AG08396 (cell line): ENCODE measurements around the gene UNC13A.

Experiments used
- DNase-seq: peaks from one replicate; pipeline ENCODE4 v3.0.0; 2012; ENCODE audit warnings: low spot score, mixed read lengths

UNC13A gene

GRCh38 chr19:17669419-17669818 lies 18.7 kb downstream of the UNC13A start:
- DNase-seq: no peak

DNA sequence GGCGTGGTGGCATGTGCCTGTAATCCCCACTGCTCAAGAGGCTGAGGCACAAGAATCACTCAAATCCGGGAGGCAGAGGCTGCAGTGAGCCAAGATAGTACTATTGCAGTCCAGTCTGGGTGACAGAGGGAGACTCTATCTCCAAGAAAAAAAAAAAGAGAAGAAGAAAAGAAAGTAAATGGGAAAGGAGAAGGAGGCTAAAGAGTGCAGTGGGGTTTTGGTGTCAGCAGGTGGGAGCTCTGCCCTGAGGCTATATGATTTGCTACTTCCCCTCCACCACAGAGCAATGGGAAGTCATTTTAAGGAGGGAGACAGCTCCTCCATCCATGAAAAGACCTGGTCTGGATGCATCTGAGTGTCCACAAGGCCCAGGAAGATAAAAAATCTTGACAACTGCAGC lies 23.1 kb downstream of the UNC13A start:
- DNase-seq: no peak

- no peak for DNase-seq
Observed at GRCh38 chr19:17659996-17660395, 28.2 kb downstream of the UNC13A start.

GRCh38 chr19:17658666-17659065 lies 29.5 kb downstream of the UNC13A start:
- no peak for DNase-seq

DNA sequence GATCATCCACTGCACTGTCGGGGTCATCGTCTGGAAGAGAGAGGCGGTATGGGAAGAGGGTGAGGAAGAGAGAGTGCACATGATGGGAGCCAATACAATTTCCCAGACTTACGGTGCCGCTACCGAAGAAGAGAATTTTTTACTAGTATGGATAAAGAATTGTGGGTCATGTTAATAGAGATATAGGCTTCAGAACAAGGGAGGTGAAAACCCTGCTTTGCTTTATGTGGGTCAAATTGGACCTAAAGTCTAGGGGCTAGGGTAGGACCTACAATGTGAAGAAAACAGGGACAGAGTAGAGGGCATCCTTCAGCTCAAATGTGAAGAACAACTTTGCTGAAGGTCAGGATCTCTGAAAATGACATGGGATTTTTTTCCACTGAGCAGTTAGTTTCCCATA lies 29.9 kb downstream of the UNC13A start:
- DNase-seq: no peak

- no peak for DNase-seq
Observed at GRCh38 chr19:17656970-17657369, 31.2 kb downstream of the UNC13A start.

GRCh38 chr19:17655751-17656472 lies 32.2 kb downstream of the UNC13A start:
- no peak for DNase-seq

DNA sequence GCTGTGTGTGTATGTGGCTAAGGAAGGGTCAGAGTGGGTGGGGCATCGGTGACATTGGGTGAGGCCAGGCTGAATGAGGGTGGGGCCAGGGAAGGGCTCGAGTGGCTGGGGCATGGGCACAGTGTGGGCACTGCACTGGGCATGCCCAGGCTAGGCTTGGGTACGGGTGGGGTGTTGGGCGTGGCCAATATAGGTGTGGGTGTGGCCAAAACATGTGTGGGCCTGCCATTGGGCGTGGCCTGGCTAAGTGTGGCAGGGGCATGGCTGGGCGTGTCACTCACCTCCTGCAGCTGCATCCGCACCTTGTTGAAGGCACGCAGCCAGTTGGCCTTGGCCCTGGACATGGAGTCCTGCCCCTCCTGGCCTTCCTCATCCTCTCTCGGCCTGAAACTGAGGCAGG lies 33.2 kb downstream of the UNC13A start:
- DNase-seq: no peak

- DNase-seq: no peak
Observed at GRCh38 chr19:17652627-17653026, 35.5 kb downstream of the UNC13A start.

- no peak for DNase-seq
Observed at GRCh38 chr19:17648786-17649185, 39.4 kb downstream of the UNC13A start.

DNA sequence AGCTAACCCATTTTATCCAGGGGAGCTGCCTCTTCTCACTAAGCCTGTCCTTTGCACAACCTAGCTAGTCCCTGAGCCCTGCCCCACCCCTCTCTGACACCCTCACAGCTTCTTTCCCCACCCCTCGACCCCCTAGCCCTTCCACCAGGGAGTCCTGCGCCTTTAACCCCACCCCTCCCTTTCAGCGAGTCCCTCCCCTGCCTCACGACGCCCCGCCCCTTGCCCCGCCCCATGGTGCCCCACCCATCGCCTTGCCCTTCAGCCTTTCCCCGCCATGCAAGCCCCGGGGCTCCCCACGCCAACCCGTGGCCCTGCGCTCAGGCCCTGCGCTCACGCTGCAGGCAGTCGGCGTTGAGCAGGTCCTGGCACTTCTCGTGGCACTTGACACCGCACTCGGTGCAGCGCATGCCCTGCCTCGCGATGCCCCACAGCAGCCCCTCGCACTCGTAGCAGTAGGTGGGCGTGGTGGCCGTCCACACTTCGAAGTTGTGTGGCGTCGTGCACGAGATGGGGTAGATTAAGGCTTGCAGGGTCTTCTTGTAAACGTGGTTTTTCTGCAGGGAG lies 40.0 kb downstream of the UNC13A start:
- no peak for DNase-seq

DNA sequence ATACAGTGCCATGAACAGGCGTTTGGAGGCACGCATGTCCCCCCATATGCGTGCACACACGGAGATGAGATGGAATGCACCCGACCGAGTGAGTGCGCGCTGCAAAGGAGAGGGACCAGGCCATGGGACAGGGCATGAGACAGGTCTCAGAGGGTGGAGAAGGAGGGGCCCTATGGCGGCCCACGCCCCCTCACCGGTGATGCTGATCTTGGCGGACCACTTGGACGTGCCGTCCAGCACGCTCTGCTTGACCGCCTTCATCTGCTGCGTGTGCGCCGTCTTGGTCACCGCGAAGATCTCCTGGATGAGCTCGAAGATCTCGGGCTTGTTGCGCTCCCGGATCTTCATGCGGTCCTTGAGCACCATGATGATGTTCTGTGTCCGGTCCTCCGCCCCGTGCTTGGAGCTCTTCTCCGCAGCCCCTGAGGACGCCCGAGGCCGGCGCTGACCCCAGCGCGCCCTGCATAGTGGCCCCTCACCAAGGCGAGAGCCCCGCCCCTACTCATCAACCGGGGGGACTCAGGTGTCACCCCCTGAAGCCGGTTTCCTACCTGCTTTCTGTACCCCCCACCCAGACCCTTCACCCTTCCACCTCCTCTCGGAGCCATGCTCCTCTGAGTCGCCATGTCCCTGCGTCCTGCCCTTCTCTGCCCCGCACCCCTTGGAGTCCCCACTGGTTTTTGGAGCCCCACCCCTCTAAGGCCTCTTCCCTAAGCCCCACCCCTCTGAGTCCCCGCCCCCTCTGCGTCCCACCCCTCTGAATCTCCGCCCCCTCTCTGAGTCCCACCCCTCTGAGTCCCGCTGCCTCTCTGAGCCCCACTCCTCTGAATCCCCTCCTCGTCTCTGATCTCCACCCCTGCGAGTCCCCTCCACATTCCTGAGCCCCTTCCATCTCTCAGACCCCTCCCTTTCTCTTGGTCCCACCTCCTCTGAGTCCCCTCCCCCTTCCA lies 40.8 kb downstream of the UNC13A start:
- DNase-seq: no peak

DNA sequence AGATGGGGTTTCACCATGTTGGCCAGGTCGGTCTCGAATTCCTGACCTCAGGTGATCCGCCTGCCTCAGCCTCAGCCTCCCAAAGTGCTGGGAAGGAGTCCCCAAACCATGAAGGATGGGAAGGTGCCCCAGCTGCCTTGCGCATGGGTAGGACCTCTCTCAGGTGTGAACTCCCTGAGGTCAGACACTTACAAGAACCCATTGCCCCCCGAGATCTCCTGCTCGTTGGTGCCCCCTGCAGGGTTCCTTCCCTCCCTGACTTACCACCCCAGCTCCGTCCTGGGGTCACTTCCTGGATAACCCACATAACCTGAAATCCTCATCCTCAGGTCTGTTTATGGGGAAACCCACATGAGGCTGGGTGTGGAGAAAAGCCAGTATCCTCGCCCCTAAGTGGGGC lies 41.7 kb downstream of the UNC13A start:
- no peak for DNase-seq

DNA sequence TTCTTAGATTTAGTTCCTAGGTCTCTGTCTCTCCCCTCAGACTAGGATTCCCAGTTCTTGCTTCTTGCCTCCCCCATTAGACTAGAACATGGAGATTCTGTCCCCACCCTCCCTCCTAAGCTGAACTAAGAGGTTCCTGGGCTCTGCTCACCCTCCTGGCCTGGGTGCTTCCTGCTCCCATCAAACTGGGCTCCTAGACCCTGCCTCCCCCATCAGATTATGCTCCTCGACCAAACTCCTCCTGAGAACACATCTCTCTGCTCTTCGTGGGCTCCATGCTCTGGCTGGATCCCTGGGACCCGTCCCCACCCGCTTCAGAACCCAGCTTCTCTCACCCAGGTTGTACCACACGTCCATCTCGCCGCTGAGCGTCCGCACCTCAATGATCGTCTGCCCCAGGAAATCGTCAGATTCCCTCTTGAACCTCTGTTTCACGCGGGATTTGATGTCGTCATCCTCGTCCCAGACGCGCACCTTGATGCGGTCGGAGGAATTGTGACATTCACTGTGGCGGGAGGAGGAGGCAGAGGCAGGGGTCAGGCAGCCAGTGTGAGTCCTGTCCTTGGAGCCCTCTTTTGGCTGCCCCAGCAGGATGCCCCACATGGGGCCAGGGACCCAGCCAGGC lies 42.7 kb downstream of the UNC13A start:
- no peak for DNase-seq

DNA sequence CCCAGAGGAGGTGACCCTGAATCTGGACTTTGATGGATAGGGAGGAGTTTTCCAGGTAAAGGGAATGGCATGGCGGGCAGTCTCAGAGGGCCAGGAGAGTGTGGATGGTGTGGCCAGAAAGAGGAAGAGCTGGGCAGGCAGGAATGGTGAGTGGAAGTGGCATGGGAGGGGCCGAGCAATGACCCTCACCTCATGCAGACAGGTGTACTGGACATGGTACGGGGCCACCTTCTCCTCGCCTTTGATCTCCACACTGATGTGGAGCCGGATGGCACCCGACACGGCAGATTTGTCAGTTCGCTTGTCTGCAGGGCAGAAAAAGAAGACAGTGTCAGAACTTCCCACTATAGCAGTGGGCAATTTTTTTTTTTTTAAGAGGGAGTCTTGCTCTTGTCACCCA lies 45.5 kb downstream of the UNC13A start:
- DNase-seq: no peak

GRCh38 chr19:17641846-17642245 lies 46.3 kb downstream of the UNC13A start:
- DNase-seq: no peak

- no peak for DNase-seq
Observed at GRCh38 chr19:17641181-17641580, 47.0 kb downstream of the UNC13A start.

DNA sequence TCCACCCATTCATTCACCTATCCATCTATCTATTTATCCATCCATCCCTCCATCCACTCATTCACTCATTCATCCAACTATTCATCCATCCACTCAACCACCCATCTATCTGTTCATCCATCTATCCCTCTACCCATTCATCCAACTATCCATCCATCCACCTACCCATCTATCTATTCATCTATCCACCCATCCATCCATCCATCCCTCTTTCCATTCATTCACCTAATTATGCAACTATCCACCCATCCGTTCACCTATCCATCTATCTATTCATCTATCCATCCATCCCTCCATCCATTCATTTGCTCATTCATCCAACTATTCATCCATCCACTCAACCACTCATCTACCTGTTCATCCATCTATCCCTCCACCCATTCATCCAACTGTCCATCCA lies 54.5 kb downstream of the UNC13A start:
- DNase-seq: no peak

- DNase-seq: no peak
Observed at GRCh38 chr19:17632577-17632976, 55.6 kb downstream of the UNC13A start.

DNA sequence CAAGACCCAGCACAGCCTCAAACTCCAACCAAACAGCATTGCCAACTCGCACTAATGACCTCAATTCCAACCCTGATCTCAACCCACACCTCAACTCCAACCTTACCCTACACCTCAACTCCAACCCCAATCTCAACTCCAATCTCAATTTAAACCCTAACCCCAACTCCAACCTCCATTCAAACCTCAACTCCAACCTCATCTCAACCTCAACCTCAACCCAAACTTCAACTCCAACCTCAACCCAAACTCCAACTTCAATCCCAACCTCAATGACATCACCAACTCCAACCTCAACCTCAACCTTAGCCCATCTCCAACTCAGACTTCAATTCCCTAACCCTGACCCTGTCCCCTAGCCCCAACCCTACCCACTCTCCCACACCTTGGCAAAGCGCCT lies 58.4 kb downstream of the UNC13A start:
- DNase-seq: no peak

DNA sequence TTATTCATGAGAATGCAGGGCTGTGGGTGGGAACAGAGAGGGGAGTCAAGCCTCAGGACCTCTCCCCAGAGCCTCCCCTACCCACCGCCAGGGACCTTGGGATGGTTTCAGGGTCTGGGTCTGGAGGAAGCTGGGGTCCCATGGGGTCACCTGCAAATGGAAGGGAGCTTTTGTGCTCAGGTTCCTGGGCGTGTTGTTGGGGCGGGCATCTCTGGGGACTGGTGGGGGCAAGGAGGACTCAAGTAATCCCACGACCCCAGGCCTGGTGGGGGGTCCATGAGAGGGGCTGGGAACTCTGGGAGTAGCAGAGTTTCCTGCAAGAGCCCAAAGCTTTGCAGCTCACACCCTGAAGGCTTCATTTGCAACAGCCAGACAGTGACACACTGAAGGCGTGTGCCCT lies 60.2 kb downstream of the UNC13A start:
- DNase-seq: no peak

- DNase-seq: no peak
Observed at GRCh38 chr19:17627161-17627560, 61.0 kb downstream of the UNC13A start.
